ENCODE measurements around the gene ZNF77.

DNA sequence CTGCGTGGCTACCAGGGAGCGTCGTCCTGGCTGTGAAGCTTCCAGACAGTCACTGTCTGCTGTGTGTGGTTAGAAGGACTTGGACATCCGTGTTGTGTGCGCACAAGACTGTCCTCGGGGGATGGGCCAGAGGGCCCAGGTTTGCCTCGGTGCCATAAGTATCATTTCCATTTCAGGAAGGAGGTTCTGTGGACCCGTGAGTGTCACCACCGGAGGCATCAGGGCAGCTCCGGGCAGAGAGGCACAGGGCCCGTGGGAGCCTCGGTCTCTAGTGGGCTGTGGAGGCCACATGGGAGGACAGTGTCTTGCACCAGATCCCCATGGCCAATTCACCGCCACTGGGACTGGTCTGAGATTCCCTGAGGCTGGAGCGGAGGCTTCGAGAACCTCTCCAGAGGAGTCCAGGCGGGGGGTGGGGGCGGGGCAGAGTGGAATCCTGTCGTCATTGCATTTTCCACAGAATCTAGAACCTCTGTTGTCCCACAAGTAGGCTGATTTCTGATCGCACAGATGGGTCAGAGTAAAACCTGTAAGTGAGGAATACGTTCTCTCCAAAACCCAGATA, 38.1 kb downstream of the ZNF77 start:
- TF ChIP-seq ESRRA (IDR thresholded peaks at IDR 0.05; ENCODE audit: low read length) = no peak
- no peak for TF ChIP-seq POLR2A (IDR thresholded peaks at IDR 0.05; ENCODE audit: low read depth, low read length)

All from GM12878 (cell line).